Fibroblast of skin of back (primary cell): Measurements from ENCODE around the gene ALG3.

Experiments
- DNase-seq: peaks from one replicate; pipeline ENCODE4 v3.0.0-alpha.2; 2013

Gene ALG3

DNA sequence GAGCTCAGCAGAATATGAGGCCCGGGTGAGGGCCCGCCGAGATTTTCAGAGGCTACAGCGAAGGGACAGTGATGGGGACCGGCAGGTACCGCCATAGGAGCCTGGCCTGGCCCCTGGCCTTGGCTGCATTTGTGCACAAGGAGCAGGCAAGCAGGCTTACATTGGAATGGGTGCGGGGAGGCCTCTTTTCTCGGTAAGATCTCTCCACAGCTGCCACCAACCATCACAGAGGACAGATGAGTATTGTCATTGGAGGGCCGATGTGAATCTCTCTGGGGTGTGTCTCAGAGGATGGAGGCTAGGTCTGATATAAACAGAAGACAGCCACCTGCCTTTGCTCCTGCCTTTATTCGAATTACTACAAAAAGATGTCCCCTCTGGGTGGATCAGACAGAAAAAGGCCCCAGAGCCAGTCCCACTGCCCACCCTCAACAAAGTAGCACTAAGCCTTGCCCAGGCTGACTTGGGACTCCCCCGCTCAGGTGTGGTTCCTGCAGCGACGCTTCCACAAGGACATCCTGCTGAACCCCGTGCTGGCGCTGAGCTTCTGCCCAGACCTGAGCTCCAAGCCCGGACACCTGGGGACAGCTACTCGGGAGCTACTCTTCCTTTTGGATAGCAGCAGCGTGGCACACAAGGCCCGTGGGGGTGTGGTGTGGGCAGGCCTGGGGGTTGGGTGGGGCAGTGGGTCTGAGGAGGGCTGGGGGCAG lies 13.9 kb downstream of the ALG3 start:
- DNase-seq = no peak

GRCh38 chr3:184234224-184234623 lies 14.5 kb downstream of the ALG3 start:
- DNase-seq = peak; percentile 52

- DNase-seq = no peak
These were observed 15.5 kb downstream of the ALG3 start for GRCh38 chr3:184233127-184233843.

DNA sequence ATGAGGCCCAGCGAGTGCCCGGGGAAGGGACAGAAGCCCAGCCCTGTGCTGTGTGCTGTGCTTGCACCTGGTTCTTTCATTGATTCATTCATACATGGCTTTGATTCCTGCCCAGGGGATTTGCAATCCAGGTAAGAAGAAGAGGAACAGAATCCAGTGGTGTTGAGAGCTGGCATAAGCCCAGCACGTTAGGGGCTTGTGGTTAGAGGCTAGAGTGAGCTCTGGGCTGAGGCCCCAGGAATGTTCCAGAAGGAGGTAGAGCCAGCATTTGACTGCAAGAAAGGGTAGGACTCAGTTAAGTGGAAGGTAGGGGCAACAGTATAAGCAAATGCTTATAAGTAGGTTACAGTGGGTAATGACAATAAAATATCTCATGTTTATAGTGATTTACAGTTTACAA lies 17.1 kb downstream of the ALG3 start:
- no peak for DNase-seq

- no peak for DNase-seq
These were observed 17.9 kb downstream of the ALG3 start for GRCh38 chr3:184230603-184231528.

DNA sequence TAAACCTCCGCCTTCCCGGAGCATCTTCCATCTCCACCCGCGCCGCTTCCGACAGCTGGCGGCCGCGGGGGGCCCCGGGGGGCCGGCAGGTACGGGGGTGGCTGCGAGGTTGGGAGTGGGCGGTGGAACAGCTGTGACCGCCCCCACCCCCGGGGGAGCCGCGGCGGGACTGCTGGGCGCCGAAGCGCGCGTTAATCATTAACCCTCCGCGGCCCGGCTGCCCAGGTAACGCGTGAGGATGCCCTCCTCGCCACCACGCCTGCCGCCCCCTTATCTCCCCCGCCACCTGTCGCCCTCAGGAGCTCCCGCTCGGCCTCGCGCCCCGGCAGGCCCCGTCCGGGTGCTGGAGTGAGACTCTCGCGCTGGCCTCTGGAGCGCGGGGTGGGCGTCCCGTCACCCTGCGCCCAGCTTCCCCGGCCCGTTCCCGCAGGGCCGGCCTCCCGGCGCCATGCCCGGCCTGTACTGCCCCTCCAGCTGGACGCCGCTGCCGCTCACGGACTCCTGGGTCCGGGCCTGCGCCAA lies 18.6 kb downstream of the ALG3 start:
- no peak for DNase-seq

DNA sequence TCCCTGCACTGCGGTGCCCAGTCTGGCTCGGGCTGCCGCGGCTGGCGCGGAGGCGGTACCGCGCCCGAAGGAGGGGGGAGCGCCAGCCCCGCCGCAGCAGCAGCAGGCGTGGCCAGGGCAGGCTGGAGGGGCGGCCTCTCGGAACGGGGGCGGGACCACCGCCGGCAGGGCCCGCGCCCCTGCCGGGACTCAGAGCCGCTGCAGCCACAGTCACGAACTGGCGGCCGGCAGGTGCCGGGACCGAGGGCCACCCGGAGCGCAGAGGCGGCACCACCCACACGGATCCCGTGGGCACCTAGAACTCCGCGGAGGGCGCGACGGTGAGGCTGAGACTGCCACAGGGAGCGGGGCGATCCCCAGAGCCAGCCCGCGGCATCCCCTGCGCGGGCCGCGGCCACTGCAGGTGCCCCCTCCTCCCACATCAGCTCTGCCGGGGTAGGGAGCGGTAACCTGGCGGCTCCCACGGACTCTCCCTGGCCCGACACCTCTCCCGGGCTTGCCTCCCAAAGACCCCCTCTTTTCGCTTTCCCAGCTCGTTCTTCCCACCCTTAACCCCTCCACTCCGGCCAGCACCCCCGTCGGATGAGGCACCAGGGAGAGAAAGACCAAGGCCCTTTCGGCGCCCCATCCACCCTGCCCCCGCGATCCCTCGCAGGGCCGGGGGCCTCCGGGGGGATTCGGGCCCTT lies 19.2 kb downstream of the ALG3 start, which contains the start of gene VWA5B2:
VWA5B2 (plus strand) TSS at position 192 of the 687 bp plus-strand sequence. CDS start 944 bp downstream, outside the sequence.
- DNase-seq = peak; percentile 53

DNA sequence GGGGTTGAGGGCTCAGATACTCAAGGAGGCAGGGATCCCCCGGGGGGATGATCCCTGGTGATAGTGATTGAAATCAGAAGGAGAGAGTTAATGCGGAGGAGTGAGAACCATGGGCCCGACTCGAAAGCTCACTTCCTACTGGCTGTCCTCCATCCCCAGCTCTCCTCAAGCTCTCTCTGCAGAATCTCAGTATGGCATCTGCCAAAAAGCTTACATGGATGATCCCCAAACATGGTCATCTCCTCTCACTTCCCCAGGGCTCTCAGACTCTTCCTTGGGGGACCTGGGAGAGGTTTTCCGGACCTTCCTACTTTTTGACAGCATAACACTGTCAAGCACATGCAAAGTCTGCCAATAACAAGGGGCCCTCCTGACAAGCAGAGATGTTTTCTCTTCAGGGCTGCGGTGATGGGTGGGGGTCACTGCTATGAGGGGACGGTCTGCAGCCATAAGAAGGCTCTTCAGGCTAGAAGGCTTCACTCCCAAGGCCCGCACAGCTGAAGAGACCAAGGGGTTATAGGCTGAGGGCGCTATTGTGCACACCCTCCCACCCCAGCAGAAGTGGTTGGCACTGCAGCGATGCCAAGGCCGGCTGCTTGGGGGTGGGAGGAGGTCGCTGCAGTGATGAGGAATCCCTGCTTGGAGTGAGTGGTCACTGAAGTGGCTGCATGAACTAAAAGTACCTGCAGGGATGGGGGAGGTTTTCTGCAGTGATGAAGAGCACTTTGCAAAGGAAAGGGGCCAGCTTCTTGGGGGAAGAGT lies 20.2 kb downstream of the ALG3 start:
- DNase-seq = no peak

DNA sequence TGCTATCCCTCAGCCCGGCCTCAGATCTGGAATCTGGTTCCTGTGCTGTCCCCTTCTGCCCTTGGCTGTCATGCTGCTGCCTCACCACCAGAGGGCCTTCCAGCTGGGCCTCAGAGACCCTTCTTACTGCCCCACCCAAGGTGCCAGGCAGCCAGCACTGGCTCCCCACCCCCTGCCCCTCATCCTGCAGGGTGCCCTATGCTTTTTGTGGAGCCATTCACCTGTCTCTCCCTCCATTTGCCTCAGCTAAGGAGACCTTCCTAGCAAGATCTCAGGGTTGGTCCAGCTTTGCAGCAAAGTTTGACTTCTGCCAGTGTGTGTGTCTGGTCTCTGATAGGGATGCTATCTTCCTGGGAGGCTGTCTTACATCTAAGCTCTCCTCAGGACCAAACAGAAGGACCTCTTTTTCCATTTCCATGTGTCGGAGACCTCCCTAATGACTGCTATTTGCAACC lies 21.3 kb downstream of the ALG3 start:
- DNase-seq = peak; percentile 20

DNA sequence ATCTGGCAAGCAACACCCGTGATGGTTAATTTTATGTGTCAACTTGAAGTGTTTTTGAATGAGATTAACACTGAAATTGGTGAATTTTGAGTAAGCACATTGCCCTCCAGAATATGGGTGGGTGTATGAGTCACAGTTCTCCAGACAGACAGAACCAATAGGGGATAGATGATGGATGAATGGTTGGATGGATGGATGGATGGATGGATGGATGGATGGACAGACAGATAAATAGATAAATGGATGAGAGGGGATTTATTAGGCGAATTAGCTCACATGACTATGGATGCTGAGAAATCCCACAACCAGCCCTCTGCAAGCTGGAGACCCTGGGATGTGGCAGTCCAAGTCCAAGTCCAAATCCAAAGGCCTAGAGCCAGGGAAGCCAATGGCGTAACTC lies 24.8 kb downstream of the ALG3 start:
- DNase-seq = no peak

DNA sequence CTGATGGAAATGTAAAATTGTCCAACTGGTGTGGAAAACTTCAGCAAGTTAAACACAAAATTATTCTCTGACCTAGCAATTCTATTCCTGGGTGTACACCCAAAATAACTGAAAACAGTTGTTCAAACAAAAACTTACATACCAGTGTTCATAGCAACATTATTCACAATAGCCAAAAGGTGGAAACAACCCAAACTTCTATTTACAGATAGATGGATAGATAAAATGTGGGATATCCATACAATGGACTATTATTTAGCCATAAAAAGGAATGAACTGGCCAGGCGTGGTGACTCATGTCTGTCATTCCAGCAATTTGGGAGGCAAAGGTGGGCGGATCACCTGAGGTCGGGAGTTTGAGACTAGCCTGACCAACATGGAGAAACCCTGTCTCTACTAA lies 26.2 kb downstream of the ALG3 start:
- no peak for DNase-seq

DNA sequence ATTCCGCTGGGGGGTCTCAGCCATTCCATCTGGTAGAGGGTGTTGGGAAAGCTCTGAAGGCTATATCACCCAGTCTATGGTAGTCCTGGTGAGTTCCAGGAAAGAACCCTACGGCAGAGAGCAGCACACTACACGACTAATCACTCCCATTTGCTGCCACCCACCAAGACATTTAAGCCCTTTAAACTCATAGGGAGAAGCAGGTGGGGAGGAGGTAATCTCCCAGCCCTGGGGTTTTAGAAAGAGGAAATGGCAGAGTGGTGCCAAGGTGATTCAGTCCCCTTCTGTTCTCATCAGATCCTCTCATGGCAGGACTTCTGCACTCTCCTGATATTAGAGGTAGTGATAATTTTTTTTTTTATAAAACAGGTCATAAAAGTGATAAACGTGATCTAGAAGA lies 29.9 kb downstream of the ALG3 start:
- DNase-seq = no peak

- no peak for DNase-seq
These were observed 37.0 kb downstream of the ALG3 start for GRCh38 chr3:184211718-184212117.

- no peak for DNase-seq
These were observed 37.5 kb downstream of the ALG3 start for GRCh38 chr3:184211297-184211696.

DNA sequence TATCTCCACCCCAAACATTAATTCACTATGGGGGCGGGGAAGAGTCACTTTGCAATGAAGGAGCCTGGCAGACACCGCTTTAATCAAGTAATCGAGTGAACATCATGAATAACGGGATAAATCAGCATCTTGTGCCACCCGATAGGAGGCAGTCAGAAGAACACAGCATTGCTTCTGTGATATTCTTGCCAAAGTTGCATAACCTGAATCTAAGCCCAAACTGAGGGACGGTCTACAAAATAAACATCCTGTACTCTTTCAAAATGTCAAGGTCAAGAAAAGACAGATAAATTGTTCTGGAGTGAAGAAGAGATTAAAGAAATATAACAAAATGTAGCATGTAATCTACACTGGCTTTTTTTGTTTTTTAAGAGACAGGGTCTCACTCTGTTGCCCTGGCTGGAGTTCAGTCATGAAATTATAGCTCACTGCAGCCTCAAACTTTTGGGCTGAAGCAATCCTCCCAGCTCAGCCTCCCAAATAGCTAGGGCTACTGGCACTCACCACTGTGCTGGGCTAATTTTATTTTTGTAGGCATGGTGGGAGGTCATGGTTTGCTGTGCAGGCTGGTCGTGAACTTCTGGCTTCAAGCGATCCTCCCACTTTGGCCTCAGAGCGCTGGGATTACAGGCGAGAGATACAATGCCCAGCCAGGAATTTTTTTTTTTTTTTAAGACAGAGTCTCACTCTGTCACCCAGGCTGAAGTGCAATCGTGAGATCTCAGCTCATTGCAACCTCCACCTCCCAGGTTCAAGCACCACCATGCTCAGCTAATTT lies 39.4 kb downstream of the ALG3 start:
- DNase-seq = no peak

DNA sequence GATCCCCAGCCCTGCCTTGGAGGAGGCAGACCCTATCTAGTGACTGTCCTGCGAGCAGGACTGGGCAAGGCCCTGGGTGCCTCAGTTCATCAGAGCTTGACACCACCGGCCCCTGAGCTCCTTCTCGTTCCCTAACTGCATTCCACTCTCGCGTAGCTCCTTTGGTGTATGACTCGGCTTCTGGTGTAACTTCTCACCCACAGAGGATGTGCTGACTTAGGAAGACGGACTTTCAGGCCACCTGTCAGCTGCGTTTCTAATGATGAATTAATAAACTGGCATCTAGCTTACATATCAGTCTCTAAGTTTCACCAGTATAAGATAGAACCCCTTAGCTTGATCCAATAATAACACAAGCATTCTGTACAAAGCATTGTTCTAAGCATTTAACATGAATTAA lies 45.2 kb downstream of the ALG3 start:
- DNase-seq = no peak

- no peak for DNase-seq
These were observed 47.9 kb downstream of the ALG3 start for GRCh38 chr3:184200825-184201224.

- no peak for DNase-seq
These were observed 50.3 kb downstream of the ALG3 start for GRCh38 chr3:184198509-184198908.

DNA sequence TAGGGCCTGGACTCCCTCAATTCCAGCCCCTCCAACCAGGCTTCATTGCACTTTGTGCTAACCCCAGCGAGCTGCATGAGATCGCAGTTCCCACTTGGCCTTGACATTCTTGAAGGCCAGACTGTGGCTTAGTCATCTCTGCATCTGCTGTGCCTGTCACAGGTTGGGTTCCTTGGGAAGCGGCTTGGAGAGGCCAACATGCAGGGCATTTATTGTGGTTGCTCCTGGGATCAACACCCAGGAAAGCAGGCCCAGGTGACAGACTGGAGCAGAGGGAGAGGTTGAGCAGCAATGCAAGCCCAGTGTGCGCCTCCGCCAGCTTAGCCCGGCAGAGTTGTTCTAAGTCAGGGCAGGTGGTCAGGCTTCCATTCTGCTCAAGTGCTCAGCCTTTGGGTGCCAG lies 52.2 kb downstream of the ALG3 start:
- DNase-seq = no peak

- DNase-seq = no peak
These were observed 54.7 kb downstream of the ALG3 start for GRCh38 chr3:184193991-184194539.
